Urinary bladder (tissue), 4 donors: ENCODE data around the gene MAP2K3. TPM values are rescaled to one million over a fixed set of nuclear protein-coding genes. Genes with fewer than 3 reads are reported as not detected.
"Not testable (repeated sequence)": the region's sequence is repeated elsewhere in the genome, so short reads cannot be mapped to it uniquely, and the experiment has no call there.

Source experiments
- DNase-seq: peaks from one replicate; pipeline ENCODE4 v3.0.0-alpha.2; 2015; ENCODE audit errors: extremely low spot score
- H3K27ac ChIP-seq: one replicate; pipeline ENCODE4 v1.5.1; 2013; ENCODE audit warnings: low read depth, mild to moderate bottlenecking, moderate library complexity
- H3K36me3 ChIP-seq: one replicate; pipeline ENCODE4 v1.6.1; 2013; ENCODE audit warnings: mild to moderate bottlenecking, moderate library complexity; ENCODE audit not compliant: insufficient read depth
- H3K4me1 ChIP-seq: one replicate; pipeline ENCODE4 v1.6.1; 2013; ENCODE audit warnings: mild to moderate bottlenecking, moderate library complexity; ENCODE audit not compliant: insufficient read depth
- H3K4me3 ChIP-seq: one replicate; pipeline ENCODE4 v1.5.1; 2013; ENCODE audit warnings: low read depth, low read length
- WGBS: extraction: QIAGEN DNeasy Blood & Tissue Kit; methylation state at CpG from one replicate; pipeline ENCODE4 v1.1.7; 2013; 5-methylcytosine and 5-hydroxymethylcytosine counted together
- polyA plus RNA-seq: library from polyadenylated mRNA; stranded (reverse); fragments of 200-250 nt; gene quantifications from one replicate; pipeline ENCODE4 v1.2.3, GENCODE V29; 2013
- total RNA-seq: library from RNA; depleted of rRNA; stranded (reverse); fragments of >200 nt; gene quantifications from one replicate; pipeline ENCODE4 v1.2.3, GENCODE V29; 2014
- donor health status: healthy with polysubstance abuse.
- donor health status: healthy.

Gene MAP2K3
- total and polyA plus RNA-seq, 2 donors, result 8.3 to 33.5 TPM

DNA sequence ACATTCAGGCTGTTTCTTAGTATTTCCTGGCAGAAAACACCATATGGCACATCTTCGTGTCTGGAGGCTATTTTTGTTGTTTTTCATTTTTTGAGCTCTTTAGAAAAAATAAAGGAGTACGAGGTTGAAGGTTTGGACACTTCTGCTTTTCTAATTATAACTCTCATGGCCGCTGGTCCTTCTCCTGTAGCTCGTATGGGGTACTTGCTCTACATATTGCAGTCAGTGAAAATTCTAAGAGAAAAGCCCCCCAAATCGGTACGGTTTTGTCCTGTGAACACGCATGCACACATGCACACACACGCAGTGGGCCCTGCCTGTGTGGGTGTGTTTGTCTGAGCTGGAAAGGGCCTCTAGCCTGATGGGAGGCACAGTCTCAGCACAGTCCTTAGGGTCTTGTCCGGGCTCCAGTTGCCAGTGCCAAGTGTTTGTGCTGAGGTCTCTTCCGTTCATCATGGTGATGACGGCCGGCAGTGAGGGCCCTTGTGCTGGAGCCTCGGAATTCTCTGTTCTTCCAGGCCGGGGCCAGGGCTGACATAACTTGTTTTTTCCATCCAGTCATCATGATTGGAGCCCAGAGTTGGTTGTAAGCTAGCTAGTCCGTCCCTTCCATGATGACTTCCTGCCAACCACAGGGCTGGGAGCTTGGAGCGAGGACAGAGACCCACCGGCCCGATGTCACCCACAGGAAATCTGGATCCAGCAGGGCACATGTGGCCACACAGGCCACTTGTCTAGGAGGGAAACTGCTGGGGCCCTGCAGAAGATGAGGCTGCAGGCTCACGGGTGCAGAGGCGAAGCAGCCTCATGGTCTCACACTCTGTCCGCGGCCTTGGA lies 26.5 kb downstream of the MAP2K3 start:
- not testable (repeated sequence) for H3K4me1 ChIP-seq, H3K27ac ChIP-seq, H3K4me3 ChIP-seq, H3K36me3 ChIP-seq, DNase-seq
- 66% methylated on average over 21 of the region's 22 CpGs for WGBS

DNA sequence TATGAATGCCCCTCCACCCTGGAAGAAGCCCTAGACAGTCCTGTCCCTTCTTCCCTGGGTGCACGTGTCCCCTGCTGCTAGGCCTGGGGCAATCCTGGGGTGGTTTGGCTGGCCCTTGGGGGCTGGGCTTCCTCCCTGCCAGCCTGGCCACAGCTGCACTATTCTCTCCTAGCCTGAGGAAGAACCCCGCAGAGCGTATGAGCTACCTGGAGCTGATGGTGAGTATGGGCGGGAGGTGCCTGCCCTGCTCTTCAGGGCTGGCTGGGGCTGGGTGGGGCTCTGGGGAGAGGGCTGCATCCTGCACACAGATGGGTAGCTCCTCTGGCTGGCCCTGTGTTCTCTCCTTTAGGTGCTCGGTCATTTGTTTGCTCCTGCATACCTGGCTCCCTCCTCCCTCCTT lies 28.8 kb downstream of the MAP2K3 start:
- Histone ChIP-seq H3K4me1 (no peaks in the 10 kb centered on the region), H3K27ac (no peak overlapping the region), H3K36me3 (no peaks in the 10 kb centered on the region), H3K4me3 (no peak overlapping the region)
- 92% methylated on average over 5 of the region's 5 CpGs for WGBS
- DNase-seq, result no peak

- H3K27ac ChIP-seq, H3K36me3 ChIP-seq, DNase-seq, H3K4me3 ChIP-seq, H3K4me1 ChIP-seq: not testable (repeated sequence)
- WGBS, result 95% methylated on average over 2 of the region's 2 CpGs
These were observed 29.2 kb downstream of the MAP2K3 start for GRCh38 chr17:21313761-21314160.

- not testable (repeated sequence) for DNase-seq, H3K27ac ChIP-seq
- 70% methylated on average over 7 of the region's 7 CpGs for WGBS
These were observed 29.8 kb downstream of the MAP2K3 start for GRCh38 chr17:21314261-21314664.

GRCh38 chr17:21314701-21315111 lies 30.2 kb downstream of the MAP2K3 start:
- DNase-seq, H3K27ac ChIP-seq: not testable (repeated sequence)
- WGBS, result 92% methylated on average over 7 of the region's 7 CpGs

More at GRCh38 chr17:21314261-21314664, 29.8 kb downstream of the MAP2K3 start:
- H3K36me3 ChIP-seq, H3K4me3 ChIP-seq, H3K4me1 ChIP-seq: not testable (repeated sequence)

GRCh38 chr17:21315246-21316000 lies 30.9 kb downstream of the MAP2K3 start:
- not testable (repeated sequence) for H3K27ac ChIP-seq, H3K4me3 ChIP-seq, H3K4me1 ChIP-seq, DNase-seq, H3K36me3 ChIP-seq
- WGBS, result 91% methylated on average over 14 of the region's 16 CpGs

More at GRCh38 chr17:21314701-21315111, 30.2 kb downstream of the MAP2K3 start:
- not testable (repeated sequence) for H3K4me3 ChIP-seq, H3K36me3 ChIP-seq, H3K4me1 ChIP-seq

GRCh38 chr17:21316212-21316886 lies 31.8 kb downstream of the MAP2K3 start:
- not testable (repeated sequence) for H3K27ac ChIP-seq, H3K36me3 ChIP-seq, H3K4me3 ChIP-seq, DNase-seq, H3K4me1 ChIP-seq
- 59% methylated on average over 7 of the region's 39 CpGs for WGBS

GRCh38 chr17:21316887-21317500 lies 32.5 kb downstream of the MAP2K3 start:
- not testable (repeated sequence) for H3K27ac ChIP-seq, H3K4me1 ChIP-seq, DNase-seq, H3K36me3 ChIP-seq, H3K4me3 ChIP-seq
- WGBS, result 16% methylated on average over 35 of the region's 37 CpGs

GRCh38 chr17:21317821-21318220 lies 33.3 kb downstream of the MAP2K3 start:
- not testable (repeated sequence) for H3K4me3 ChIP-seq, H3K27ac ChIP-seq, DNase-seq, H3K36me3 ChIP-seq, H3K4me1 ChIP-seq
- WGBS, result 89% methylated on average over 18 of the region's 18 CpGs

GRCh38 chr17:21318439-21318838 lies 33.9 kb downstream of the MAP2K3 start:
- no peak overlapping the region for H3K4me3 ChIP-seq
- DNase-seq, result no peak
- H3K27ac ChIP-seq, result no peak overlapping the region
- no peaks in the 10 kb centered on the region for H3K36me3 ChIP-seq
- H3K4me1 ChIP-seq, result no peaks in the 10 kb centered on the region
- WGBS, result 71% methylated on average over 17 of the region's 17 CpGs

- H3K4me3 ChIP-seq, H3K4me1 ChIP-seq, H3K27ac ChIP-seq, H3K36me3 ChIP-seq, DNase-seq: not testable (repeated sequence)
- 88% methylated on average over 7 of the region's 7 CpGs for WGBS
These were observed 34.3 kb downstream of the MAP2K3 start for GRCh38 chr17:21318856-21319255.

- DNase-seq, H3K4me3 ChIP-seq, H3K36me3 ChIP-seq, H3K27ac ChIP-seq, H3K4me1 ChIP-seq: not testable (repeated sequence)
- 90% methylated on average over 4 of the region's 4 CpGs for WGBS
These were observed 34.7 kb downstream of the MAP2K3 start for GRCh38 chr17:21319256-21319655.

- H3K4me1 ChIP-seq, H3K27ac ChIP-seq, DNase-seq, H3K4me3 ChIP-seq, H3K36me3 ChIP-seq: not testable (repeated sequence)
- 77% methylated on average over 11 of the region's 11 CpGs for WGBS
These were observed 35.3 kb downstream of the MAP2K3 start for GRCh38 chr17:21319686-21320375.
